Regular cardiac myocyte (primary cell): Measurements from ENCODE around the gene HS3ST3B1. TPM values are rescaled to one million over a fixed set of nuclear protein-coding genes. Genes with fewer than 3 reads are reported as not detected.

ENCODE experiments used
- total RNA-seq: library from RNA; depleted of rRNA; stranded (reverse); fragments of >200 nt; gene quantifications from 2 replicates; pipeline ENCODE4 v1.2.3, GENCODE V29; 2014

The HS3ST3B1 gene
- total RNA-seq, result 7.3 and 12.1 TPM in 2 replicates

DNA sequence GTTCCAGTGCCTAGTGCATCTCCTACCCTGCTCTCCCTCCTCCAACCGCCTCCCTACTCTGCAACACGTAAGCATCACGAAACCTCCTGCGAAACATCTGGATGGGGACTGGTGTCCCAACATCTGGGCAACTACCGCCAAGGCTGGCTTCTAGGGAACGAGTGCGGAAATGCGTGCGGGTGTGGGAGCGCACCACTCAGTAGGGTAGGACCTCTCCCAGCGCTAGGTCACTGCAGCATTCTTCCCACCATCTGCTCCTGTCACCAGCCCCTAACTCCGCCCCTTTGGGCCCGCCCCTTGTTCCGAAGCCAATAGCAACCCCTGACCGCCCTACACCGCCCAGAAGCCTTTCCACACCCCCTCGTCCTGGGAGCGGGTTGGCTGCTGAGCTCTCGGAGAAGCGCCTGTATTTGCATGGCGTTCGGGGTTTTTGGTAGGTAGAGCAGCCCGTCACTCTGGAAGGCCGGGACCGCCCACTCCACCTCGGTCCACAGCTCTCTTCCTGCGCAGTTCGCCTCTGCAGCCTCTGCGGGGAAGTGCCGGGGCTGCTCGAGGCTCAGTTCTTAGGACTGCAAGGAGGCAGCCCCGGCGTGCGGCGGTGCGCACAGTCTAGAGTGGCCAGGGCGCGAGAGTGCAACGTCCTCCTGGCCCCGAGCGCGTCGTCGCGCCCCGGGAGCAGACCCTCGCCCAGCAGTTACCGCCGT, at the start of gene HS3ST3B1:
TSS of gene HS3ST3B1 (plus strand) at position 507 of the 704 bp plus-strand sequence. CDS start 438 bp downstream, outside the sequence.

Other genes with a start within 250 kb of the HS3ST3B1 start
- 11.6 and 13.6 TPM in 2 replicates for gene COX10, start 231.6 kb upstream of the HS3ST3B1 start, total RNA-seq
- not detected in 2 replicates for gene CDRT15, start 64.2 kb upstream of the HS3ST3B1 start, total RNA-seq